ENCODE results near the gene SLC17A5.

DNA sequence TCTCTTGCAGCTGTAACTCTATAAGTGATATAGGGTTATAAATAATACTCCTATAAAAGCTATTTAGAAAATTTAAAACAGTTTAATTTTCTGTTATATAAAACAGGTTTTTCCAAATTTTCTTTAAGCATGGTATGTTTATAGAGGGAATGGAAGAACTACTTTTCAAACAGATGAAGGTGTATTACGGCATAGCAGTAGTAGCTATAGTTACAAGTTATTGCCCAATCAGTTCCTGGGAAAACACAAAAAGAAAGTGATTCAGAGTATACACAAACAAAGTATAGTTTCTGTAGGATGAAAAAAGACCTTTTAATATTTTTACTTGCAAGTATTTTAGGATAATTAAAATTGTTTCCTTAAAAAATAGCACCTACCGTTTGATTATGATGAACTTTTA, 9.8 kb downstream of the SLC17A5 start:
- no peak for TF ChIP-seq CTBP1 (IDR thresholded peaks at IDR 0.05; ENCODE audit: borderline replicate concordance)
- no peak for TF ChIP-seq SUZ12 (IDR thresholded peaks at IDR 0.05)
- TF ChIP-seq FOXK2 (IDR thresholded peaks at IDR 0.05) = no peak
- no peak for TF ChIP-seq TARDBP (IDR thresholded peaks at IDR 0.05)
- no peak for TF ChIP-seq ZNF384 (IDR thresholded peaks at IDR 0.05)
- TF ChIP-seq SP1 (IDR thresholded peaks at IDR 0.05) = no peak
- TF ChIP-seq HDGF (IDR thresholded peaks at IDR 0.05; ENCODE audit: borderline replicate concordance) = no peak
- TF ChIP-seq, protein P1, sequence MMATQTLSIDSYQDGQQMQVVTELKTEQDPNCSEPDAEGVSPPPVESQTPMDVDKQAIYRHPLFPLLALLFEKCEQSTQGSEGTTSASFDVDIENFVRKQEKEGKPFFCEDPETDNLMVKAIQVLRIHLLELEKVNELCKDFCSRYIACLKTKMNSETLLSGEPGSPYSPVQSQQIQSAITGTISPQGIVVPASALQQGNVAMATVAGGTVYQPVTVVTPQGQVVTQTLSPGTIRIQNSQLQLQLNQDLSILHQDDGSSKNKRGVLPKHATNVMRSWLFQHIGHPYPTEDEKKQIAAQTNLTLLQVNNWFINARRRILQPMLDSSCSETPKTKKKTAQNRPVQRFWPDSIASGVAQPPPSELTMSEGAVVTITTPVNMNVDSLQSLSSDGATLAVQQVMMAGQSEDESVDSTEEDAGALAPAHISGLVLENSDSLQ (IDR thresholded peaks at IDR 0.05) = no peak
- no peak for TF ChIP-seq FOXA1 (IDR thresholded peaks at IDR 0.05)
- no peak for TF ChIP-seq FOXM1 (IDR thresholded peaks at IDR 0.05; ENCODE audit: borderline replicate concordance)
- no peak for TF ChIP-seq BHLHE40 (IDR thresholded peaks at IDR 0.05; ENCODE audit: borderline replicate concordance)
- no peak for TF ChIP-seq ELF4 (IDR thresholded peaks at IDR 0.05)
- no peak for TF ChIP-seq NFRKB (IDR thresholded peaks at IDR 0.05)
- TF ChIP-seq L3MBTL2 (conservative IDR thresholded peaks at IDR 0.05) = no peak
